ENCODE results near the gene TRIB2. TPM values are rescaled to one million over a fixed set of nuclear protein-coding genes. Genes with fewer than 3 reads are reported as not detected.

The TRIB2 gene
- total RNA-seq, 1 donor from 2014 or later: 31.1 TPM

DNA sequence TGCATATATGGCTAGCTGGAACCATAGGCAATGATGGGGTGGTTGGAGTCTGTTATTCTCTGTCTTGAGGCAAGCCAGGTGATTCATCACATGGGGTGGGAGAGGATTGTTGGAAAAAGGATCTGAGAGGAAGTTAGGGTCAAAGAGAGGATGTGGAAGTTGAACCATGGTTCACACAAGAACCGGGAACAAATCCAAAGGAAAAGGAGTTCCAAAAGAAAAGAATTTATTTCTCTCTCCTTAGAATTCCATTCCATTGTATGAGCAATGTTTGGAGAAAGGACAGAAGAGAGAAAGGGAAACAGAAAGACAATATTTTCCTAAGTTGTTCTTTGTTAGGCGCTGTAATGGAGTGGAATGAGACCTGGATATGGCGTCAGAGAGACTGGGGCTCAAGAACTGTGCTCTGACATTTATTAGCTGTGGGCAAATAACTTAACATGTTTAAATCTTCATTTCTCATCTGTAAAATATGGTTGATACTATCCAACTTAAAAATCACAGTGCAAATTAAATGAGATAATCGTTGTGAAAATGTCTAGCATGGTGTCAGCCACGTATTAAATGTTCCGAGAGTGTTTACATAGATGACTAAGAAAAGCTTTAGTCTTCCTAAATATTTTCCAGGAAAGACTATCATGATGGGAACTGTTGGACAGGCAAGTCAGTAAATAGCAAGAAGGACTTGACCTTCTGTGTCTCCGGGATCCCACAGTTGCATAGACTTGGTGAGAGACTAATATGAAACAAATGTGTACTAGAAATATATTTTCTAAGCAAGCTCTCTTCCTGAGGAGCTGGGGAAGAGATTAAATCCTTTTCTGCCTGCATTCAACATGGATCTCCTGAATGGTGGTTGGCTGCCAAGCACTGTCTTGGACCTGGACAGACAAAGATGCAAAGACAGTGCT lies 71.4 kb downstream of the TRIB2 start:
- intact Hi-C loops (cut with micrococcal nuclease): no loop called here
- Histone ChIP-seq H3K4me3 (no peak overlapping the region), H3K9me3 (replicated peaks) (no peaks in the 10 kb centered on the region), H3K27ac (replicated peaks) (peak overlapping the region; percentile 80), H3K27me3 (ENCODE audit: low read depth) (no peaks in the 10 kb centered on the region), H3K36me3 (no peaks in the 10 kb centered on the region), H3K4me1 (peaks cover 16% of the 10 kb centered on the region)
- peak; percentile 38 for DNase-seq
- no peak for TF ChIP-seq CTCF (IDR thresholded peaks at IDR 0.05; ENCODE audit: borderline replicate concordance)

DNA sequence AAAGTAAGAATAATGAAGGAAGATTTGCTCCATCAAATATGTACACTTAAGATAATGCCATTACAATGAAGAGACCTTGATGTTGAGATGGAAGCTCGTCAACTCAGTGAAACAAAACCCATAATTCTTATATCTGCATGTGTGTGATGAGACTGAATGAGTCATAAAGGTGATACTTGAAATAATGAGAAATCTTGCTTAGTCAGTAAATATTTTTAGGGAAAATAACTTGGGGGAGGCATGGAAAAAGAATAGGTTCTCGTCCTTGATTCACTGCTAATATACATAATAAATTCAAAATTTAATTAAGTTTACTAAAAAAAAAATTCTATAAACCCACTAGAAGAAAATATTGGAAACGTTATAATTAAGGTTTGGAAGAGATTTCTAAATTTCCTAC lies 75.2 kb downstream of the TRIB2 start:
- DNase-seq: no peak
- Histone ChIP-seq H3K4me3 (no peak overlapping the region), H3K27ac (replicated peaks) (no peak overlapping the region), H3K9me3 (replicated peaks) (no peaks in the 10 kb centered on the region), H3K27me3 (ENCODE audit: low read depth) (no peaks in the 10 kb centered on the region), H3K36me3 (no peaks in the 10 kb centered on the region), H3K4me1 (peaks cover 19% of the 10 kb centered on the region)
- TF ChIP-seq CTCF (IDR thresholded peaks at IDR 0.05; ENCODE audit: borderline replicate concordance): no peak
- intact Hi-C loops (cut with micrococcal nuclease): loop anchor here (10.0 kb wide), 1 partner anchor 57 kb away; no protein-coding TSS in a partner anchor

Small RNA genes lying within 50 kb of the gene (microRNA-seq; reads per million reads assigned to microRNA genes)
- gene MIR3125: not detected
